ENCODE measurements around the gene SLC45A3.

SLC45A3 gene

DNA sequence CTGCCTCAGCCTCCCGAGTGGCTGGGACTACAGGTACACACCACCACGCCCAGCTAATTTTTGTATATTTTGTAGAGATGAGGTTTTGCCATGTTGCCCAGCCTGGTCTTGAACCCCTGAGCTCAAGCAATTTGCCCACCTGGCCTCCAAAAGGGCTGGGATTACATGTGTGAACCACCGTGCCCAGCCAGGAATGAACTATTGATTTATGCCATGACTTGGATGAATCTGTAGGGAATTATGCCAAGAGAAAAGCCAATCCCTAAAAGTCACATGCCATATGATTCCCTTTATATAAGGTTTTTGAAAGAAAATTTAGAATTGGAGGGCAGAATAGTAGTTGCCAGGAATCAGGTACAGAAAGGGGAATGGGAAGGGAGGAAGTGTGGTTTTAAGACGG lies 19.1 kb upstream of the SLC45A3 start:
- no peak for DNase-seq

DNA sequence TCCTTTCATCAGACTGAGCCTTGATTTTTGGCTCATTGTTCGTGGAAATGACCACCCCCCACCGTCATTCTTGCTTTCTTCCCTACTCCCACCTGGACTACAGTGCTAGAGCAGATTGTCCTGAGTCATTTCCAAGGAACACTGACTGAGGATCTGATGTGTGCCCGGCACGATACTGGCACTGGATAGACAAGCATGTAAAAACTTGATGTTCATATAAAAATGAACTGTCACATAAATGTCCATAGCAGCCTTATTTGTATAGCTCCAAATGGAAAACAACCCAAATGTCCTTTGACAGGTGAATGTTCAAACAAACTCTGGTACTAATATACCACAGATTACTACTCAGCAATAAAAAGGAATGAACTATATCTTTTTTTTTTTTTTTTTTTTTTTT lies 18.6 kb upstream of the SLC45A3 start:
- DNase-seq: no peak

DNA sequence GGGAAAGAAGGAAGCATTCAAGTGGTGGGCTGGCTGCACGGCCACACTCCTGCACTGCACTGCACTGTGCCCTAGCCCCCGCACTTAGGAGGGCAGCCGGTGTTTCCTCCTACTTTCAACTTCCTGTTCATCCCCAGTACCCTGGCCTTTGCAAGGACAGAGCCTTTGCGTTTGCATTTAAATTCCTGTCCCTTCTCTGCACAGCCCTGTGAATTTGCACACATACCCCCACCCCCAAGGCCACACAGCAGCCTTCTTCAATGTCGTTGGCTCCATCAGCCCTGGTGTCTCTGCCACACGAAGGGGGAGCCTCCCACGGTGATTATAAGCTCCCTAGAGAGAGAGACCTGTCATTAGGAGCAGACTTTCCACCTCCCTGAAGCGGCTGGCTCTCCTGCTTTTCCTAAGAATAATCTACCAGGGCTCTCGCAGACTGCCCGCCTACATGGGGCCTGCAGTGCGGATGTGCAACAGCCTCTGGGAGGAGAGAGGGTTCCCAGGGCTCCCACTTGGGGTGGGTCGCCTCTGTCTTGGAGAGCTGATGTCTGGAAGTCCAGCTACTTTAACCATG lies 13.2 kb upstream of the SLC45A3 start:
- DNase-seq: no peak

DNA sequence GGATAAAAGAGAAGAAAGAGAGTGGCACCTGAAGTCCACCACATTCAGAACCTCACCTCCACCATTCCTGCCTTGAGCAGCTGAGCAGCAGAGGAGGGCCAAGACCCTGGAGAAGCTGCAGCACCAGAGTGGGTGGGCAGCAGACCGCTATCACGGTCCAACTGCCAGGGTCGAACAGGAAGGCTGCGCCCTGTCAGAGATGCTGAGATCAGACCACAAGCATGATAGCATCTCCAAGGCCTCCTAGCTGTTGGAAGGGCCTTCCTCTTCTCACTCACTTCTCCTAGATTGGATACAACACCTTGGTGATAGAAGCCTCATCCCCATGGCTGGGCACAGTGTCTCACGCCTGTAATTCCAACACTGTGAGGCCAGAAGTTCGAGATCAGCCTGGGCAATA lies 12.1 kb upstream of the SLC45A3 start:
- DNase-seq: no peak

DNA sequence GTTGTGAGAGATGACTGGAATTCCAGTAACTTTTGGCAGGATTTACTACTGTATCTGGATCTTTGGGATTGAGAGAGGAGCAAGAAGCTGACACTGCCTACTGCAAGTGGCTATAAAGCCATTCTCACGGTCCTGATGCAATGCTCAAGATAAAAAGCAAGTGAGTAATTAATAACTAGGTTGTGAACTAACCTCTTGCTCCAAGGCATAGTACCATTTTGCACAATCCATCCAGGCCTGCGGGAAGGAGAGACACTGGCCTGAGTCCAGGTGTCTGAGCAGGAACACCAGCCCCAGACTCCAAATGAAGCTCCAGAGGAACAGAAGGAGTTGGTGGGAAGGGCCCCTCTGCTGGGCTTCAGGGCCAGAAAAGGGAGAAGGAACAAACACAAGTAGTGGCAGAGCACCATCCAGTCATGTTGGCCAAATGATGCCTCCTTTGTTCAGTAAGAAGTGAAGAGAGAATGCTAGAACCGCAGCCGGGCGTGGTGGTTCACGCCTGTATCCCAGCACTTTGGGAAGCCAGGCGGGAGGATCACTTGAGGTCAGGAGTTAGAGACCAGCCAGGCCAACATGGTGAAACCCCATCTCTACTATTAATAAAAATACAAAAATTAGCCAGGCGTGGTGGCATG lies 9.9 kb upstream of the SLC45A3 start:
- DNase-seq: no peak

DNA sequence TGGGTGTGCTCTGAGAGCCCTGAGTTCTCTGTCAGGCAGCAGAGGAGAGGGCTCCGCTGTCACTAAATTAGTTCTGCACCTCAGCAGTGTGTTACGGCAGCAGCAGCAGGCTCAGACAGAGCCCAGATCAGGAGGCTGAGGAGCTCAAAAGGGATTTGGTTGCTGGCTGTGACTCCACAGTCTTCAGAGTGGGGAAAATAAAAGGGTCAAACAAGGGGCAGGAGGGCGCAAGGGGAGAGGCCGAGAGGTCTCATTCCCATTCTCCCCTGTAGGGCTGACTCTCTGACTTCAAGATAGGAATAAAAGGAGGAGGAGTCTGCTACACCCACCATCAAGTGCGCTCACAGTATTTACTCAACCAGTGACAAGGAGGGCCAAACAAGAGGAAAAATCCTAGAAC lies 9.2 kb upstream of the SLC45A3 start:
- no peak for DNase-seq

DNA sequence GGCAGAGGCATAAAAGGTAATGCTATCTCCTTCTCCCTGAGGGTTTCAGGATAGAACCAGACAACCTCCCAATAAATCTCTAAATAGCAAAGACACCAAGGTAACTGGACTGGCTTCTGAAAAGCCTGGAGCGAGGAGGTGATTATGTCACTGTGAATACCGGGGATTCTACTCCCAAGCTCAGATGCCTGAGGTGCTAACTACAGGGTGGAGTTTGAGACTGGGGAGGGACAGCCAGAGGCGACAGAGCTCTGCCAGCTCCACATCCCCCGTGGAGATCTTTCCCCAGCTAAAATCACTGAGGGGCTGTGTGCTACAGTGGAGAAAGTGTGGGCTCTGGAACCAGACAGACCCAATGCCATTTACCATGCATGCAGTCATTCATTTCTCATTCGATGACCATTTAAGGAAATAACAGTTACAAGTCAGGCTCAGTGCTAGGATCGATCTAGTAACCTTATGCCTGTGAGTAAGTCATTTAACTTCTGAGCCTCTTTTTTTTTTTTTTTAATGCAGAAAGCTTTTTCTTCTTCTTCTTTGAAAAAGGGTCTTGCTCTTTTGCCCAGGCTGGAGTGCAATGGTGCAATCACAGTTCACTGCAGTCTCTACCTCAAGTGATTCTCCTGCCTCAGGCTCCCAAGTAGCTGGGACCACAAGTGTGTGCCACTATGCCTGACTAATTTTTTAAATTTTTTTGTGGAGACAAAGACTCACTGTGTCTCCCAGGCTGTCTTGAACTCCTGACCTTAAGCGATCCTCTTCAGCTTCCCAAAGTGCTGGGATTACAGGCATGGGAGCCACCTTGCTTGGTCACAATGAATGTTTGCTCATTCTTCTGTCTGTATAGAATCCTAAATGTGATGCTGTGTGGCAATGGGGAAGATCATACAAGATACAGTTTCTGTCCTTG lies 8.1 kb upstream of the SLC45A3 start:
- DNase-seq: no peak

DNA sequence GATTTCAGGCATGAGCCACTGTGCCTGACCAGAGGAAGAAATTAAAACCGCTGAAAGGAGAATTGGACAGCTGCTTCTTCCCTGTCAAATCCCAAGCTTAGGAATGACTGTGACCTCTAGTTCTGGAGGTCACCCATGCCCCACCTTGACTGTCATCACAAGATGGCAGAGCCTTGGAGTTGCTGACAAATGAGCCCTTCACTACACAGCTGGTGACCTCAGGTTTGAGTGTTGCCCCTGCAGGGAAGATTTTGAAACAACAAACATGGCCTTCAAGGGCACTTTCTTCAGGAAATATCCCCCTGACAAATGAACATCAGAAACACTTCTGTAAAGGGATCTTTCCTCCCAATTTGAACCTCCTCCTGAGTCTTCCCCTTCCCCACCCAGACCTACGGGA lies 6.9 kb upstream of the SLC45A3 start:
- DNase-seq: no peak

DNA sequence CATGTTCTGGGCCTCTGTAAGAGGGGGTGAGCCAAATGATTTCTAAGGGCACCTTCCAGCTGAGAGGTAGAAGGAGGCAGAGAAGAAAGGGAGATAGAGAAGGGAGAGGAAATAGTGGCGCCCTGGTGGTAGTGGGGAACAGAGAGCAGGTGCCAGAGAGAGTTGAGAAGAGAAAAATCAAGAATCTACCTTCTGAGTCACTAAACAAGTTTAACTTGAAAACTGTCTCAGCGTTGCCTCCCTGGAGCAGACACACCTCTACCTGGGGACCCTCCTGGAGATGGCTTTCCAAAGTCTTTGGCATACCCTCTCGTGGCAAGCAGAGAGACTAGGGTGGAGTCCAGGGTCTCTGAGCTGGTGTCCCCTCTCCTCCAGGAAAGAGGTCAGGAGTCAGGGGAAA lies 1.1 kb upstream of the SLC45A3 start:
- no peak for DNase-seq

DNA sequence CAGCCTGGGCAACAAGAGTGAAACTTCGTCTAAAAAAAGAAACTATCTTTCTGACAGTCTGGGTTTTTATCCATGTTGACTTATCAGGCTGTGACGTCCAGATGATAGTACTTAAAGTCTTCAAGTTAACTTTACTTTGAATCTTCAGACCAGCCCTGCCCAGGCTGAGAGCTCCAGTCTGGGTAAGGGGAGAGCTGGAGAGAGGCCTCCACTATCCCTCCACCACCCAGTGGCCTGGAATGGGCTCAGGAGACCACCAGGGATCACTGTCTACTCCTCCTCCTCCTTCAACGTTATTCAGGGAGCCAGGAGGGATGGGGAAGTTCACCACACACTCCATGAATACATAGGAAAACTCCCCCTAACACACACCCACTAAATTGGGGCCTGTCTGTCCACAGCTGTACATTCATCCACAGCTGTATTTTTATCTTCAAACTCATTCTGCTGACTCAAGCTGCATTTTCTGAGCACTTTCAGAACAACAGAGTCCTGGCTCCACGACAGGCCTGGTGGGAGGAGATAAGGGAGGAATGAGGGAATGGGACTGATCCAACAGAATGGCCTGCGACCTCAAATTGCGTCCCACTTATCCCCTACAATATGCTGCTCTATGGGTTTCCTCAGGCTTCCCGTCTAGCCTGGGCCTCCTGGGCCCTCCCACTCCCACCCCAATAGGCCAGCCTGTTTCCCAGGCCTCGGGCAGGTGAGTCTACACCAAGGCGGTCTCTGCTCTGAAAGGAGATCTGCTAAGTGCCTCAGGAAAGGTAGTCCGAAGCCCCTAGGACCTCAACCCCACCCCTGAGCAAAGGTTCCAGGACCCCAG lies 1.8 kb downstream of the SLC45A3 start:
- no peak for DNase-seq

DNA sequence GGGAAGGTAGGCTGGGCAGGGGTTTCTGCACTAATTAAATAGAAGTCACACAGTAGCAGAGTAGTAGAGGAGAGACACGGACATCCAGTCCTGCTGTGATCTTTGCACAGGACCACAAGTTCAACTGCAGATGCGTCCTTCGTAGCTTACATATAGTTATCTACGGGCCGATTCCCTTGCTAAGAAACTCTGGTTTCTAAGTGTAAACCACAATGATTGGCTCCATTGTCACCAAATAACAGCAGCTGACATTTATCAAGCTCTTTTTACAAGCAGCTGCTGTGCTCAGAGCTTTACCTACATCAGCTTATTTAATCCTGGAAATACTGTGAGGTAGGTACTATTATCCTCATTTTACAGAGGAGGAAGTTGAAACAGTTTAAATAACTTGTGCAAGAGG lies 3.1 kb downstream of the SLC45A3 start:
- DNase-seq: no peak

DNA sequence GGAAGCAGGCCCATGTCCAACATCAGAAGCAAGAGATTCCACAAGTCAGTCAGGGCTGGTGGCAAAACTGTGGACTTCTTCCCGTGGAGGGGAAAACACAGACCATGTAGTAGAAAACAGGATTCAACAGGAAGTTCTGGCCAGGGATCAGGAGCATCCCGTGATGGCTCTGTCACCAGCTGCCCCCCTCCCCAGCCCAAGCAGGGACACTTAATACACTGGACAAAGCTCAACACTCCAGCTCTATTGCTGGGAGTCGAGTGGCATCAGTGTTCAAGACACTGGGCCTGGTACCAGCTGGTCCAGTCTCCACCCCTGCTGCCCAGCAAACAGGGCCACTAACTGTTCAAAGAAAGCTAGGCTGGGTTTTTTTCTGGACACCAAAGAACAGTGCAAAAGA lies 3.7 kb downstream of the SLC45A3 start:
- DNase-seq: no peak

DNA sequence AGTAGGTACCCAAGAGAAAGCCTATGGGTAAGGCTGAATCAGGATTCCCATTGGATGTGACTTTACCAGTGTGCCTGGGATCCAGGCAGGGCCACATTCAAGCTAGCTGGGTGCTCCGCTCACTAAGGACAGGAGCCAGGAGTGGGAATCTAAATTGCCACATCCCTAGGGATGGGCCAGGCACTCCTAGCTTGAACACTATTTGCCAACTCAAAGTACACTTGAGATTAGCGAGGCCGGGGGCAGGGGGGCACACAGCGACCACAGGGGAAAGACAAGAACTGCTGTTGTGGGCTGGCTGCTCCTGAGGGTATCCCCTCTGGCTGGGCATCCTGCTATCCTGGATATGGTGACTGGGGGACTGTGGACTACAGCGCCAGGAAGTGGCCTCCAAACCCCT lies 4.3 kb downstream of the SLC45A3 start:
- DNase-seq: no peak

DNA sequence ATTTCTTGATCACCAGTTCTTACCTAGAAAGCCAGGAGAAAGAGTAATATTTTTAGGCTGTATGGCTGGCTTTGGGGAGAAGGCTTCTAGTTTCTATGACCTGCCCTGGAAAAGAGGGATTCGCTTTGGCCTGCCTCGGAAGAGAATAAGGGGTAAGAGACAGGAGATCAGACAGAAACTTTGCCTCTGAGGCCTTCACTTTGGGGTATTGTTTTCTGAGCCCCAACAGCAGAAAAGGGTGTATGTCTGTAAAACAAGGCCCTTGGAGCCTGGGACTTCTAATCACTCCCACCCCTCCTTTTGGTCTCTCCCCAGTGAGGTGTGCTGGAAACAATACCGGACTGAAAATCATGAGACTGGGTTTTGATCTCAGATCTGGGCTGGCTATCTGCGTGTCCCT lies 5.1 kb downstream of the SLC45A3 start:
- no peak for DNase-seq

DNA sequence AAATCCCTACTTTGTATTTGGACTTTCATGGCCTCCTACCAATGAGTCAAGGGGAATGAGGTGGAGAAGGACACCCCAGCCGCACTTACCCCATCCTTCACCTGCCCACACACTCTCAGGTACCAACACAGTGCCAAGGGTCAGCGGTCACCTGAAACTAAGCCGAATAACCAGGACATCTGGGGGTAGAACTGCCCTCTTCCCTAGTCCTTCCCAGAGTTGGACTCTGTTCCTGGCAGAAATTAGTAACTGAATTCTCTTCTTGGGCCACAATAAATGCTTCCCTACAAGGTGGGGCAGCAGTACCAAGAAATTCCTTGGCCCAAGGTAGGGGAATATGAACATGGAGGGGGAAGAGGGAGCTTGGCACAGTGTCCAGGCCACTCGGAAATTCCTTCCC lies 7.3 kb downstream of the SLC45A3 start:
- no peak for DNase-seq

DNA sequence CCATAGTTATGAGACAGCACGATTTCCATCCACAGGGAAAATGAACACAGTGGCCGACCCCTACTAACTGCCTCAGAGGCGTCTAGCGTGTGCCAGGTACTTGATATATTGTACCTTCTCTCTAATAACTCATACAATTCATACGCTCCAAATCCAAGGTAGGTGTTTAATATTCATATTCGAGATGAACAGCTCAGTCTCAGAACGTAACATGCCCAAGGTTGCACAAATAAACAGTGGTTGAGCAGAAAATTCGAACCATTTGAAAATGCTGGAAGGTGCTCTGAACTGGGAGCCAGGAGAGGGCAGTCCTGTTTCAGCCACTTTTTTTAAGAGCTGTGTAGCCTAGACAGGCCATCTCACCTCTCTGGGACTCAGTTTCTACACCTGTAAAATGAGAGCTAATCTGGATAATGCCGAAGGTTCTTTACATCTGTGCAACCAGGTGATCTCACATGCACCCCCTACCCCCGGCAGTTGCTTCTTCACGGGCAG lies 7.9 kb downstream of the SLC45A3 start:
- DNase-seq: no peak

DNA sequence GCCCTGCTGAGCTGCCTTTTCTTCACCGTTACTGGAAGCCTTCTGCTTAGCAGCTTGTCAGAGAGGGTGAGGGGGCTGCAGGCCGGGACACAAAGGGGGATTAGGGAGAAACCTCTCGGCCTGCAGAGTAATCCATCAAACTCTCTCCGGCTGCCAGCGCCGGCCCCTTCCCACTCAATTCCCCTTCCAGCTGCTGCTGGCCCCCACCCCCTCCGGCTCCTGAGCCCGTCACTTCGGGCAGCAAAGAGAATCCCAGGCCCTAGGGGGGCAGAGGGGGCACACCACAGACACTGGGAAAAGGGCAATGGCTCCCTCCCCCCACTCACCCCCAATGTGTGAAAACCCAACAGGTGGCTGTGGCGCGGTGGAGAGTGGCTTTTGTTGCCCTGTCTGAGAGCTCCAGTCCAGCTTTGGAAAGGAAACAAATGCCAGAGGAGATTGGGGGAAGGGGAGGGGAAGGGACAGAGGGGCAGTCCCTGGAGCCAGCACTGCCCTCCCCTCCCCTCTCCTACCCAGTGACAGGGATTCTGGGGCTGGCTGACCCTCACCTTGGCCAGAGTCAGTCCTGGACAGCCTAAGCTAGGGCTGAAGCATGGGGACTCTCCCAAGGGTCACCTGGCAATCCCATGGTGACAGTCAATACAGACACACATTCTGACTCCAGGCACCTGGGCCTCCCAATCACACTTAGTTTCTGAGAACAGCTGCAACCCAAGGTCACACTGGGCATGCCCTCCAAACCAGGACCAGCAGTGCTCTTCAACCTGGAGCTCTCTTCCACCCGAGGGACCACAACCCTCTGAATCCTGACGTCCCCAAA lies 9.5 kb downstream of the SLC45A3 start:
- DNase-seq: no peak

DNA sequence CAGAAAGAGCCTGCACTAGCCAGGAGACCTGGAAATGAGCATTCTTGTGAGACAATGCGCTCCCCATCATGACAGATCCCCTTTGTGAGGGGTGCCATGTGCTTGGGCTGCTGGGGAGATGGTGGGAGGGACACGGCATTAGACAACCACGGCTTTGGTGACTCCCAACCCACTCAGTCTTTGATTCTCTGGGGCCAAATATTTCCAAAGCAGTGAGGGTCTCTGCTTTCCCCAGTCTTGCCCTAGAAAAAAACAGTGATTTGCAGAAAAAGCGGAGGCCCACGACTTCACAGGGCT lies 10.2 kb downstream of the SLC45A3 start:
- DNase-seq: no peak

DNA sequence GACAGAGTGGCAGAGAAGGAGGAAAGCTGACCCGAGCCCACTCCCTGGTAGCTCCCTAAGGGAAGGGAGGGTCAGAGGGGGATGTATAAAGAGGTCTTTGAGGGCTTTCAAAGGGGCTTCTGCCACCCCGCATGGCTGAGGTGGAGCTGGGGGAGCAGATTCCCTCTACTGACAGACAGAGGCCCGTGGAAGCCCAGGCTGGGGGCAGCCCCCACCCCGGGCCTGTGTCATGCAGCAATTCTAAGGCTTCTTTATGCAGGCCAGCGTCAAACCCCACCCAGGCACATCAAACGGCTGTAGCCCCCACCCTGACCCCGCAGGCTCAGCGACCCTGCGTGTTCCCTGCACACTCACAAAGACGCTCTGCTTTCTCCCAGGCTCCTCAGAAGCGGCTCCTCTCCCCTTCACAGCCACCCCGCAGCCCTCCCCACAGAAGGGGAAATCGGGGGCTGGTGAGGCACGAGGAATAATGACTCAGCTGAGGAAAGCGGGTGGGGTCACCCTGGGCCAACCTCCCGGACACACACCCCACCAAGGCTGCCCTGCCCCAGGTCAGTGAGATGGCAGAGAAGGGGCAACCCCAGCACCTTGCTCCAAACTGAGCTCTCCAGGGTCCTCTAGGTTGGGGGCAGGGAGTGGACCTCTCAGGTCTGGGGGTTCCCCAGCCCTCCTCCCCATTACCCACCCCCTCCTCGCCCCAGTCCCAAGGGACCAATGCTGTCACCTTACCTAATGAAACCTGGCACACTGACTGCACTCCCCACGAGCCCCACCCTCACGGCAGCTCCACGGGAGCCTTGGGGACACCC lies 10.8 kb downstream of the SLC45A3 start:
- DNase-seq: no peak

DNA sequence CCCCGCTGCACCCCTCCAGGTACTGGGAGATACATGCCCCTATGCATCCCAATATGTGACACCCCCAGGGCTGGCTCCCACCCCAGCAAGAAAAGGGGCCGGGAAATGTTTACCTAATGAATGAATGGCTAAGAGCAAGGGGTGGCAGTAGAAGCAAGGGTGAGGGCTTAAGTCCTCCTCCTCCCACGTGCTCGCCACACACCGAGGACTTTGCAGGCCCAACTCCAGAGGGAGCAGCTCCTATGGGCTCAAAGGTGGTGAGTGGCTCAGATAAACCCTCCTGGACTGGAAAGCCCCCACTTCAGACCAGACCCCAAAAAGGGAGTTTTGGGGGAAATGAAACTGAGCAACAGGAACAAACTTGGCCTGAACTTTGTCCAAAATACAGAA lies 11.4 kb downstream of the SLC45A3 start:
- no peak for DNase-seq

DNA sequence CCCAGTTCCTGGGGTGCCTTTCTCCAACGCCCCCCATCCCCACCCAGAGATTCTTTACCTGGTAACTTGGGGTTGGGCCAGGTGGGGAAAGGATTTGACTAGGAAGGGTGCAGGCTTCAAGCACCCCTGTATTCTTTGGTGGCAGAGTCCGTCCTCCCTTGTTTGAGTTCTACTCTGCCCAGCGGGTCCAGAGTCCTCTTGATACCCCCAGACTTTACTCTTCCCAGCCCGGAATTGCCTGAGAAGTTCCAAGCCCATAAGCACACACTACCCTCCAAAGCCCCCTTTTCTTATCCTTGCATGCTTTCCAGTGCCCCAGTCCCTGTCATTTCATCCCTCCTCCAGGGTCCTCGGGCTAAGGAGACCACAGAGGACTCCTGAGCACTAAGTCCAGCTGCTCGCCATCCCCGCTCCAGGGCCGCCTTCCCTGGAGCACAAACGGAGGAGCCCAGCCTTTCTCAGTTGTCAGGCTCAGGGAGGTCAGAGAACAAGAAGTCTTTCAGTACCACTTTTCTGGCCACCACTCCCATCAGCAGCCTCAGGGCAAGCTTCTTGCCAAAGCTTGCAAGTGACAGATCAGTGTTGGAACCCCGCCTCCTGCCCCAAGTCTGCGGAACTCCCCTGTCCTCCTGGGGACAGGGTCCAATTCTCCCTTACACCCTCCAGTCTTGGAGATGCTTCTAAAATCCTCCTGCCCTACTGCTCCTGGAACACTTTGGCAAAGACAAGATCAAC lies 12.2 kb downstream of the SLC45A3 start:
- DNase-seq: no peak
